ENCODE measurements around the gene ST7. TPM values are rescaled to one million over a fixed set of nuclear protein-coding genes. Genes with fewer than 3 reads are reported as not detected.

ST7 gene
- total and polyA plus RNA-seq, 5 donors from 2014 or later, result 7.3 to 15.5 (median 9.9) TPM

- Mint-ChIP-seq H3K4me3 (no peak overlapping the region), H3K27me3 (no peaks in the 10 kb centered on the region), H3K36me3 (peaks cover 3% of the 10 kb centered on the region), H3K9me3 (peaks cover 0 to 3% (median 0%) of the 10 kb centered on the region in 7 donors), H3K4me1 (peaks cover 0 to 6% (median 2%) of the 10 kb centered on the region in 4 donors), H3K27ac (no peak overlapping the region)
- ATAC-seq (ENCODE audit: low read depth in 2 of 2) (no peak), DNase-seq (no peak)
- H3K4me1 ChIP-seq (ENCODE audit: control insufficient read depth, insufficient read depth, low read length, poor library complexity, severe bottlenecking), result no peaks in the 10 kb centered on the region
- no peaks in the 10 kb centered on the region for H3K36me3 ChIP-seq (ENCODE audit: control insufficient read depth, insufficient read depth, low read length)
- no peaks in the 10 kb centered on the region for H3K27me3 ChIP-seq (ENCODE audit: control insufficient read depth, insufficient read depth, low read length)
- H3K27ac ChIP-seq (ENCODE audit: insufficient read depth, low read length, poor library complexity, severe bottlenecking), result no peak overlapping the region
- H3K9me3 ChIP-seq (ENCODE audit: control insufficient read depth in 2 of 2, low read length in 2 of 2), result no peaks in the 10 kb centered on the region
- H3K4me3 ChIP-seq (ENCODE audit: low read depth, low read length), result no peak overlapping the region
These were observed 44.7 kb downstream of the ST7 start for GRCh38 chr7:116997972-116998371.

- H3K27ac Mint-ChIP-seq, result no peak overlapping the region
- no peaks in the 10 kb centered on the region for H3K36me3 ChIP-seq (ENCODE audit: control insufficient read depth, insufficient read depth, low read length)
- H3K4me3 ChIP-seq (ENCODE audit: low read depth, low read length), result no peak overlapping the region
- DNase-seq (no peak), ATAC-seq (ENCODE audit: low read depth in 2 of 2) (no peak)
- H3K4me1 ChIP-seq (ENCODE audit: control insufficient read depth, insufficient read depth, low read length, poor library complexity, severe bottlenecking), result no peaks in the 10 kb centered on the region
- peaks cover 0 to 6% (median 2%) of the 10 kb centered on the region in 4 donors for H3K4me1 Mint-ChIP-seq
- no peaks in the 10 kb centered on the region for H3K27me3 ChIP-seq (ENCODE audit: control insufficient read depth, insufficient read depth, low read length)
- H3K27ac ChIP-seq (ENCODE audit: insufficient read depth, low read length, poor library complexity, severe bottlenecking), result no peak overlapping the region
- H3K27me3 Mint-ChIP-seq, result no peaks in the 10 kb centered on the region
- no peak overlapping the region for H3K4me3 Mint-ChIP-seq
- no peaks in the 10 kb centered on the region for H3K9me3 ChIP-seq (ENCODE audit: control insufficient read depth in 2 of 2, low read length in 2 of 2)
- peaks cover 0 to 3% (median 0%) of the 10 kb centered on the region in 7 donors for H3K9me3 Mint-ChIP-seq
- peaks cover 3% of the 10 kb centered on the region for H3K36me3 Mint-ChIP-seq
These were observed 45.4 kb downstream of the ST7 start for GRCh38 chr7:116998567-116999175.

- ATAC-seq (ENCODE audit: low read depth in 2 of 2), result no peak
- H3K4me1 Mint-ChIP-seq, result peaks cover 0 to 6% (median under 1%) of the 10 kb centered on the region in 4 donors
- H3K36me3 Mint-ChIP-seq, result peaks cover 3% of the 10 kb centered on the region
These were observed 46.0 kb downstream of the ST7 start for GRCh38 chr7:116999311-116999710.

GRCh38 chr7:117001283-117001682, 48.0 kb downstream of the ST7 start:
- DNase-seq, result no peak
- Histone ChIP-seq H3K36me3 (ENCODE audit: control insufficient read depth, insufficient read depth, low read length) (no peaks in the 10 kb centered on the region), H3K27me3 (ENCODE audit: control insufficient read depth, insufficient read depth, low read length) (no peaks in the 10 kb centered on the region), H3K4me1 (ENCODE audit: control insufficient read depth, insufficient read depth, low read length, poor library complexity, severe bottlenecking) (no peaks in the 10 kb centered on the region), H3K9me3 (ENCODE audit: control insufficient read depth in 2 of 2, low read length in 2 of 2) (no peaks in the 10 kb centered on the region), H3K27ac (ENCODE audit: insufficient read depth, low read length, poor library complexity, severe bottlenecking) (no peak overlapping the region), H3K4me3 (ENCODE audit: low read depth, low read length) (no peak overlapping the region)
- H3K27ac Mint-ChIP-seq, result no peak overlapping the region
- ATAC-seq (ENCODE audit: low read depth in 2 of 2), result no peak
- peaks cover 0 to 3% (median 0%) of the 10 kb centered on the region in 7 donors for H3K9me3 Mint-ChIP-seq
- no peak overlapping the region for H3K4me3 Mint-ChIP-seq
- H3K36me3 Mint-ChIP-seq, result peaks cover 3% of the 10 kb centered on the region
- no peaks in the 10 kb centered on the region for H3K27me3 Mint-ChIP-seq
- H3K4me1 Mint-ChIP-seq, result peaks cover 0 to 4% (median under 1%) of the 10 kb centered on the region in 4 donors

More at GRCh38 chr7:116999311-116999710, 46.0 kb downstream of the ST7 start:
- no peaks in the 10 kb centered on the region for H3K27me3 ChIP-seq (ENCODE audit: control insufficient read depth, insufficient read depth, low read length)
- Mint-ChIP-seq H3K4me3 (no peak overlapping the region), H3K27ac (no peak overlapping the region), H3K9me3 (peaks cover 0 to 3% (median 0%) of the 10 kb centered on the region in 7 donors), H3K27me3 (no peaks in the 10 kb centered on the region)
- no peak overlapping the region for H3K27ac ChIP-seq (ENCODE audit: insufficient read depth, low read length, poor library complexity, severe bottlenecking)
- no peaks in the 10 kb centered on the region for H3K9me3 ChIP-seq (ENCODE audit: control insufficient read depth in 2 of 2, low read length in 2 of 2)
- DNase-seq, result no peak
- H3K36me3 ChIP-seq (ENCODE audit: control insufficient read depth, insufficient read depth, low read length), result no peaks in the 10 kb centered on the region
- no peaks in the 10 kb centered on the region for H3K4me1 ChIP-seq (ENCODE audit: control insufficient read depth, insufficient read depth, low read length, poor library complexity, severe bottlenecking)
- no peak overlapping the region for H3K4me3 ChIP-seq (ENCODE audit: low read depth, low read length)

GRCh38 chr7:117004899-117005298, 51.6 kb downstream of the ST7 start:
- H3K27ac ChIP-seq (ENCODE audit: insufficient read depth, low read length, poor library complexity, severe bottlenecking), result no peak overlapping the region
- no peaks in the 10 kb centered on the region for H3K9me3 ChIP-seq (ENCODE audit: control insufficient read depth in 2 of 2, low read length in 2 of 2)
- Mint-ChIP-seq H3K36me3 (peaks cover 3% of the 10 kb centered on the region), H3K9me3 (no peaks in the 10 kb centered on the region), H3K27ac (no peak overlapping the region), H3K4me1 (peaks cover 24 to 34% (median 31%) of the 10 kb centered on the region in 4 donors), H3K4me3 (no peak overlapping the region), H3K27me3 (no peaks in the 10 kb centered on the region)
- DNase-seq (no peak), ATAC-seq (ENCODE audit: low read depth in 2 of 2) (no peak)
- H3K27me3 ChIP-seq (ENCODE audit: control insufficient read depth, insufficient read depth, low read length), result no peaks in the 10 kb centered on the region
- peaks cover 22% of the 10 kb centered on the region for H3K4me1 ChIP-seq (ENCODE audit: control insufficient read depth, insufficient read depth, low read length, poor library complexity, severe bottlenecking)
- no peak overlapping the region for H3K4me3 ChIP-seq (ENCODE audit: low read depth, low read length)
- no peaks in the 10 kb centered on the region for H3K36me3 ChIP-seq (ENCODE audit: control insufficient read depth, insufficient read depth, low read length)

- H3K4me1 Mint-ChIP-seq, result peaks cover 30 to 40% (median 36%) of the 10 kb centered on the region in 4 donors
- Histone ChIP-seq H3K36me3 (ENCODE audit: control insufficient read depth, insufficient read depth, low read length) (no peaks in the 10 kb centered on the region), H3K9me3 (ENCODE audit: control insufficient read depth in 2 of 2, low read length in 2 of 2) (no peaks in the 10 kb centered on the region), H3K4me3 (ENCODE audit: low read depth, low read length) (no peak overlapping the region), H3K27me3 (ENCODE audit: control insufficient read depth, insufficient read depth, low read length) (no peaks in the 10 kb centered on the region), H3K27ac (ENCODE audit: insufficient read depth, low read length, poor library complexity, severe bottlenecking) (no peak overlapping the region), H3K4me1 (ENCODE audit: control insufficient read depth, insufficient read depth, low read length, poor library complexity, severe bottlenecking) (peaks cover 28% of the 10 kb centered on the region)
- no peaks in the 10 kb centered on the region for H3K9me3 Mint-ChIP-seq
- no peak overlapping the region for H3K4me3 Mint-ChIP-seq
- no peak for DNase-seq
- no peaks in the 10 kb centered on the region for H3K27me3 Mint-ChIP-seq
- peaks cover 3% of the 10 kb centered on the region for H3K36me3 Mint-ChIP-seq
- no peak overlapping the region for H3K27ac Mint-ChIP-seq
- ATAC-seq (ENCODE audit: low read depth in 2 of 2), result no peak
These were observed 52.1 kb downstream of the ST7 start for GRCh38 chr7:117005449-117005848.

GRCh38 chr7:117006907-117007684, 53.8 kb downstream of the ST7 start:
- no peak overlapping the region for H3K27ac ChIP-seq (ENCODE audit: insufficient read depth, low read length, poor library complexity, severe bottlenecking)
- ATAC-seq (ENCODE audit: low read depth in 2 of 2) (no peak), DNase-seq (peak in 1 of 3 donors; percentile 15)
- Mint-ChIP-seq H3K27me3 (no peaks in the 10 kb centered on the region), H3K4me3 (peak overlapping the region in 1 of 4 donors; percentile 29), H3K4me1 (peaks cover 34 to 56% (median 49%) of the 10 kb centered on the region in 4 donors), H3K27ac (peak overlapping the region in 2 of 3 donors; percentile 1 to 56), H3K36me3 (no peaks in the 10 kb centered on the region), H3K9me3 (no peaks in the 10 kb centered on the region)
- no peaks in the 10 kb centered on the region for H3K36me3 ChIP-seq (ENCODE audit: control insufficient read depth, insufficient read depth, low read length)
- H3K9me3 ChIP-seq (ENCODE audit: control insufficient read depth in 2 of 2, low read length in 2 of 2), result no peaks in the 10 kb centered on the region
- H3K27me3 ChIP-seq (ENCODE audit: control insufficient read depth, insufficient read depth, low read length), result no peaks in the 10 kb centered on the region
- peak overlapping the region; percentile 29 for H3K4me3 ChIP-seq (ENCODE audit: low read depth, low read length)
- peaks cover 42% of the 10 kb centered on the region for H3K4me1 ChIP-seq (ENCODE audit: control insufficient read depth, insufficient read depth, low read length, poor library complexity, severe bottlenecking)

Measured in CD4-positive, CD25-positive, alpha-beta regulatory T cell (primary cell).